NCI-H345 treated with DMSO at 0.1 percent for 48 hours (cell line): Measurements from ENCODE around the gene SPTBN5.

Experiments
- DNase-seq: peaks from one replicate; lab custom pipeline; 2025; ENCODE audit not compliant: unreplicated experiment; lab: John Stamatoyannopoulos, UW

The SPTBN5 gene

GRCh38 chr15:41868321-41868720, 25.5 kb downstream of the SPTBN5 start:
- no peak for DNase-seq

GRCh38 chr15:41866872-41867579, 26.8 kb downstream of the SPTBN5 start:
- no peak for DNase-seq

- DNase-seq = no peak
These were observed 27.6 kb downstream of the SPTBN5 start for GRCh38 chr15:41866263-41866703.

- no peak for DNase-seq
These were observed 28.3 kb downstream of the SPTBN5 start for GRCh38 chr15:41865490-41866055.

DNA sequence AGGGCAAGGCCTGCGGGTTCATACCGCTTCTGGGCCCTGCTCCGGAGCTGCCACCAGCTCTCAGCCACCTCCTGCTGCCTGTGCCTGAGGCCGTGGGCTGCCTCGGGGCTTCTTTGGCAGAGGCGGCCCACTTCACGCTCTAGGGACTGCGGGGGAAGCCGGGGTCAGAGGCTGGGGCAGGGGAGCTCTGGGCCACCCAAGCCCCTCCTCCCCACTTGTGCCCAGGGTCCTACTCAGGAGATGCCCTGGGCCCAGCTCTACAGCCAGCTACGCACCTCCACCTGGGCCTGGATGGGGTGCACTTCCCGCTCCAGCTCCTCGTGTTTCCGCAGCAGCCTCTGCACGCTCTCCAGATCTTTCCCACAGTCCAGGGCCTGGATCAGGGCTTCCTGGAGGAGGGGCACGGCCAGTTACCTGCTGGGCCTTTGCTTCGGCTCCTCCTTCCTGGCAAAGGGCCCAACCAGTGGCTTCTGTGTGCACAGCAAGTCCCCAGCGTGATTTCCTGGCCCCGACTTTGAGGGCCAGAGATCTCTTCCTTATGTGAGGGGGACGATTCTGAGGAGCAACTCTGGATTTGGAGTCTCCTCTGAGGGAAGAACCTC, 31.2 kb downstream of the SPTBN5 start:
- no peak for DNase-seq

- no peak for DNase-seq
These were observed 32.0 kb downstream of the SPTBN5 start for GRCh38 chr15:41861736-41862356.

- DNase-seq = no peak
These were observed 33.6 kb downstream of the SPTBN5 start for GRCh38 chr15:41860049-41860828.

DNA sequence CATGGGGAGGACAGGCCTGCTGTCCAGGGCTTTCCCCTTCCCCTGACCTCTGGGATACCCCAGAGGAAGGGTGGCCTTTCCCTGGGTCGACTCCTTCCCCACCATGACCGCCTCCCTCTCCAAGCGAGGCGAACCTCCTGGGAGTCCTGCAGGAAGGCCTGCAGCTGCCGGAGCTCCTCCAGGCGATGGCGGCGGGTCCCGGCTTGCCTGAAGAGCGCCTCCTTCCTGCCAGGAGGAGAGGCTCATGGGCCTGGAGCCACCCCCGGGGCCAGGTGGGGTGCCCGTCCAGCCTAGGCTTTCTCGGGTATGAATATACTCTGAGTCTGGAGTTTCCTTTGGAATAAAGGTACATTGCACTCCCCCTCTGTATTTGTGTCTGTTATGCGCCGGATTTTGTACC, 35.1 kb downstream of the SPTBN5 start:
- DNase-seq = no peak

DNA sequence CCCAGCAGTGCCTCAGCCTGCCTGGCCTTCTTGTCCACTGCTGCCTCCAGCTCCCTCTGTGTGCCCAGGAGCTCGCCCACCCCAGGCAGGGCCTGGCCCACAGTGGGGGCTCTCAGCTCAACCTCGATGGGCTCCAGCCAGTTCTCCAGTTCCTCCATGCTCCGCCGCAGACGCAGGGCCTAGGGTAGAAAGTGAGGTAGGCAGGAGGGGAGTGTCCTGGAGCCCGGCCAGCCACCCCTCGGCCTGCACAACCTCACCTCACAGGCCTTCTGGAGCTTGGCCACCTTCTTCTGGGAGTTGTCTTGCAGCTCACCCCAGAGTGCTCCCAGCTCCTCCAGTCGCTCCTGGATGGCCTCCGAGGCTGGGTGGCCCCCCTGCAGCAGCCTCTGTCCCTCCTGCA, 36.5 kb downstream of the SPTBN5 start:
- DNase-seq = no peak

- DNase-seq = no peak
These were observed 37.1 kb downstream of the SPTBN5 start for GRCh38 chr15:41856716-41857115.

DNA sequence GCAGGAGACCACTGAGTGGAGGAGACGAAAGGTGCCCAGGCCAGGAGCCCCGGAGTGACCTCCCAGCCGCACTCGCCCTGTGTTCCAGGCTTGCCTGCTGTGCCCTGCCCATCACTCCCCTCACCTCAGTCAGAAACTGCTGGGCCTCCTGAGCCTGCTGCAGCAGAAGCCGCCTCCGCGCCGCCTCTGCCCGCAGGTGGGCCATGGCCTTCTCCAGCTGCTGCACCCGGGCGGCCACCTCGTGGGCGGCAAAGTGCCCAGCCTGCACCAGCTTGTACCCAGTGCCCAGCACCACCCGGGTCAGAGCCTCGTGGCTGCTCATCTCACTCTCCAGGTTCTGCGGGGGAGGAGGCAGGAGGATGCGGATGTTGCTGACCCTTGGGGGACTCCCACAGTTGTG, 37.6 kb downstream of the SPTBN5 start:
- DNase-seq = no peak

DNA sequence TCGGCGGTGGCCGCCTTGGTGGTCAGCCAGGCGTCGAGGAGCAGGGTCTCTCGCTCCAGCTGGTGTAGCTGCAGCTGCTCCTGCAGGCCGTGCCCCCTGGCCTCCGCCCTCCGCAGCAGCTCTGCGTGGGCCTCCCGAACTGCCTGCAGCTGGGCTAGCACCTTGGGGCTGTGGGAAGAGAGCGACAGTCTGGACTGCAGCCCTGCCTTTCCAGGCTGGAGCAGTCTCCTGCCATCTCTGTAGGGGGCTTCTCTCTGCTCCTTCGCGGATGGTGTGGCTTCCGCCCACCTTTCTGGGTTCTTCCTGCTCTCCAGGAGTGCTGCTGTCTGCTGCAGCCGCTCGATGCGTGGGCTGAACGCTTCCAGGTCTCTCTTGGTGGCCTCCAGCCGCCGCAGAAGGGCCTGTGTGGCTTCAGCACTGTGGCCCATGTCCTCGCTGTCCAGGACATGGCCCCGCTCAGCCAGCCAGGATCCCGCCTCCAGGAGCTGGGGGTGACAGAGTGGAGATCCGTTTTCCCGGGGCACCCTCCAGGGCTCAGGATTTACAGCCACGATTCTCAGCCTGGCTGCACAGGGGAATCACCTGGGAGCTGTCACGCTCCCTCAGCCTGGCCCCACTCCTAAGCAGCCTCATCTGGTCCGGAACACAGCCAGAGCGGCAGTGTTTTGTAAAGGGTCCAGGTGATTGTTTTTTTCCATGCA, 38.4 kb downstream of the SPTBN5 start:
- no peak for DNase-seq

DNA sequence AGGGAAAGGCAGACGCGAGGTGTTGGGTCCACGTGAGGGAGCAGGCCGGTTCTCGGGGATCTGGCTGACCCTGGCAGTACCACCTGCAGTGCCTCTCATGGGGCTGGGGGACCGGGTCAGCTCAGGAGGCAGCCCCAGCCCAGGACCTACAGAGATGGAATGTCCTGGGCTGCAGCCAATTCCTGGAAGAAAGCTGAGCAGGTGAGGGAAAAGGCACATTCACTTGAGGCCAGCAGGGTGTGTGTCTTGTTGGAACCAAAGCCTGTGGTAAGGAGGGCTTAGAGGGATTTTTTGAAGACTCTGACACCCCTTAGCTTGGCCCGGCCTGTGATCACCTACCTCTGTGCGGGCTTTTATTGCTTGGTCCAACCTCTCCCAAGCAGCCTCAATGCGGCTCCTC, 39.4 kb downstream of the SPTBN5 start:
- DNase-seq = no peak

- DNase-seq = no peak
These were observed 40.0 kb downstream of the SPTBN5 start for GRCh38 chr15:41853831-41854230.

- no peak for DNase-seq
These were observed 40.9 kb downstream of the SPTBN5 start for GRCh38 chr15:41852736-41853590.

DNA sequence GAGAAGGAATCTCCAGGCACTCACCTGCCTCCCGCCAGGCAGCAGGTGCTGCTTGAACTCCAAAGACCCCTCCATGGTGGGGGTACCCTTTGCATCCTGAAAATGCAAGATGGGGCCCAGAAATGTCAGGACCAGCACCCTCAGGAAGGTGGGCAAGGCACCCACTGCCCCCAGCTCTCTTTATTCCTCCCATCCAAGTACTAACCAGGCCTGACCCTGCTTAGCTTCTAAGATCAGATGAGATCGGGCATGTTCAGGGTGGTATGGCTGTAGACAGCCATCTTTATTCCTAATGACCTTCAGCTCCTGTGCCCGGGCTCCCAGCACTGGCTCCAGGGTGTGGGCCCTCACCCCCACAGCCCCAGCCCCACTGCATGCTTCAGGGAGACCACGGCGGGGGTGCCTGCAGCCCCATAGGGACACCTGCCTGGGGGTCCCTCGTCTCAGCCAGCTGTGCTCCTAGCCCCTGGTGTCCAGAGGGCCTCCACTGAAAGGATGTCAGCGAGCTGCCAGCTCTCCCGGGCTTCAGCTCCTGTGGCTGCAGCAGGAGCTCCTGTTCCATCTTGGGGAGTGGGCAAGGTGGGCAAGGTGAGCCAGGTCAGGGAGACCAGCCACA, 42.0 kb downstream of the SPTBN5 start:
- DNase-seq = no peak

DNA sequence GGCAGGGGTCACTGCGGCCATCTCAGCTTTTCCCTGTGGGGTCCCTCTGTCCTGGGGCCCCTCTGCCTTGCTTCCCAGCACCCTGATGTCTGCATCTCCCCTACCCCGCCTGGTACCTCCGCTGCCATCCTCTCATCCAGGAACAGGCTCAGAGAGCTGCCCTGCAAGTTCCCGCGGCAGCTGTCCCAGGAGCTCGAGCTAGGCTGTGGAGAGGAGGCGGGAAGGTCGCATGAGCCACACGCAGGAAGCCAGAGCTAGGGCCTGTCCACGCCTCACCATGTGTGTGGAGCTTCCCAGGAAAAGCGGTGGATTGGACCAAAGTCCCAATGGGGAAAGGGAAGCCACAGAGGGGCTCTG, 42.7 kb downstream of the SPTBN5 start:
- DNase-seq = no peak

- no peak for DNase-seq
These were observed 43.2 kb downstream of the SPTBN5 start for GRCh38 chr15:41850482-41851166.

DNA sequence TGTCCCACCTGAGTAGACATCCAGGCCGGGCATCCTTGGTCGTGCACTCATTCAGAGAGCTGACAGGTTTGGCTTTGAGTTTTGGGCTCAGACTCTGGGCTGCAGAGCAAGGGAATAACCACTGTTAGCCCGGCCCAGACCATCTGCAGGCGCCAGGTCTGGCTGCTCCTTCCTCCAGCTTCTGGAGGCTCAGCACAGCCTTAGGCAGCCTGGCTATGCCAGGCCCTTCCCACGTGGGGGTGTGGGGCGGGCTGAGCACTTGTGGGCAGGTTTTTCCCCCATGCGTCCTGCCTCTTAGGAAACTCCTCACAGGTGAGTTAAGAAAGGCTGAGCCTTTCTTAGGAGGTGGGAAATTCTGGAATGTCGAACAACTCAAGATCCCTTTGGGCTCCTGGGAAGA, 44.0 kb downstream of the SPTBN5 start:
- no peak for DNase-seq
